HepG2 (cell line): ENCODE data around the gene RAD51AP1. TPM values are rescaled to one million over a fixed set of nuclear protein-coding genes. Genes with fewer than 3 reads are reported as not detected.
A peak's percentile ranks its signal among the peaks of the same experiment; 100 is the strongest.

Experiments
- ARHGAP35 ChIP-seq: sonication (generic); formaldehyde crosslinking; IDR thresholded peaks from 2 replicates; pipeline ENCODE4 v1.9.0; 2022; ENCODE audit warnings: mild to moderate bottlenecking, inconsistent platforms, moderate library complexity, missing genetic modification reagents, borderline replicate concordance
- FOXO4 ChIP-seq: sonication (generic); formaldehyde crosslinking; conservative IDR thresholded peaks from 2 replicates; pipeline ENCODE4 v1.8.1; 2023; ENCODE audit warnings: missing genetic modification reagents
- IRX3 ChIP-seq: sonication (generic); formaldehyde crosslinking; IDR thresholded peaks from 2 replicates; pipeline ENCODE4 v1.8.1; 2023; ENCODE audit warnings: mild to moderate bottlenecking, low read depth, missing genetic modification reagents, borderline replicate concordance
- KLF6 ChIP-seq: IDR thresholded peaks from 2 replicates; pipeline ENCODE4 v1.8.0; 2016; ENCODE audit warnings: missing biosample characterization, missing genetic modification reagents
- PATZ1 ChIP-seq: sonication (generic); formaldehyde crosslinking; IDR thresholded peaks from 2 replicates; pipeline ENCODE4 v1.4.0; 2020; ENCODE audit warnings: missing genetic modification reagents
- REPIN1 ChIP-seq: sonication (generic); formaldehyde crosslinking; IDR thresholded peaks from 2 replicates; pipeline ENCODE4 v1.8.0; 2022; ENCODE audit warnings: missing genetic modification reagents, low read depth, mild to moderate bottlenecking, borderline replicate concordance
- ZBTB7A ChIP-seq: sonication (generic); formaldehyde crosslinking; IDR thresholded peaks from 2 replicates; pipeline ENCODE4 v1.8.0; 2022; ENCODE audit warnings: mild to moderate bottlenecking, missing genetic modification reagents
- ZNF274 ChIP-seq: sonication (generic); formaldehyde crosslinking; IDR thresholded peaks from 2 replicates; pipeline ENCODE4 v1.5.1; 2020; ENCODE audit warnings: mild to moderate bottlenecking, missing genetic modification reagents
- ZNF343 ChIP-seq: sonication (generic); formaldehyde crosslinking; IDR thresholded peaks from 2 replicates; pipeline ENCODE4 v1.4.0; 2020; ENCODE audit warnings: mild to moderate bottlenecking, missing genetic modification reagents
- ZNF552 ChIP-seq: sonication (generic); formaldehyde crosslinking; IDR thresholded peaks from 2 replicates; pipeline ENCODE4 v1.9.0; 2022; ENCODE audit warnings: missing genetic modification reagents, mild to moderate bottlenecking, borderline replicate concordance
- ZNF687 ChIP-seq: sonication (generic); formaldehyde crosslinking; IDR thresholded peaks from 2 replicates; pipeline ENCODE4 v1.5.1; 2020; ENCODE audit warnings: mild to moderate bottlenecking, missing genetic modification reagents, moderate library complexity
- polyA plus RNA-seq, 8 experiments: library from polyadenylated mRNA; depleted of rRNA in 3 of 8; stranded (reverse) in 7 of 8; unstranded in 1 of 8; fragments of >200 nt; fragmentation: Illumina TruSeq in 4 of 8; extraction: Trizol in 4 of 8; gene quantifications; 2 replicates each; pipeline versions ENCODE4 v1.2.1 to v1.2.3, GENCODE V29; 2011 to 2016; ENCODE audit warnings: low read depth in 4 of 8, missing spikeins in 1 of 8, mixed read lengths in 1 of 8; ENCODE audit not compliant: insufficient read depth in 1 of 8
- total RNA-seq, 5 experiments: library from RNA; depleted of rRNA; stranded (reverse); fragments of >200 nt; fragmentation: Illumina TruSeq; extraction: Trizol; gene quantifications; 2 replicates each; pipeline ENCODE4 v1.2.3, GENCODE V29; 2016; ENCODE audit warnings: low read depth in 1 of 5
- TF ChIP-seq, protein P1 (sequence below): sonication (generic); formaldehyde crosslinking; IDR thresholded peaks from 2 replicates; pipeline ENCODE4 v1.8.0; 2022; ENCODE audit warnings: low read depth, missing genetic modification reagents
- TF ChIP-seq, protein P2 (sequence below): sonication (generic); formaldehyde crosslinking; IDR thresholded peaks from 2 replicates; pipeline ENCODE4 v1.8.1; 2022; ENCODE audit warnings: mild to moderate bottlenecking, missing genetic modification reagents
- TF ChIP-seq, protein P3 (sequence below): sonication (generic); formaldehyde crosslinking; IDR thresholded peaks from 2 replicates; pipeline ENCODE4 v1.4.0; 2020; ENCODE audit warnings: mild to moderate bottlenecking, missing genetic modification reagents

Gene RAD51AP1
- total and polyA plus RNA-seq, 2 of the 13 experiments (the other 11 are each of a cell fraction or from before 2014, with no cell fraction given): 16.6 to 49.3 TPM

GRCh38 chr12:4562034-4562657 lies 23.5 kb downstream of the RAD51AP1 start, which contains the start of gene DYRK4 (continued):
- TF ChIP-seq ZNF552 (CRISPR knock-in tag) (no peak), ZNF343 (CRISPR knock-in tag) (no peak), ZNF687 (CRISPR knock-in tag) (peak; percentile 97), FOXO4 (CRISPR knock-in tag) (0 out of 2 replicates have a peak, but pooled peaks have one; percentile 59), ZBTB7A (0 out of 2 replicates have a peak, but pooled peaks have one; percentile 27), KLF6 (CRISPR knock-in tag) (peak; percentile 32; the same call in 1 of the 2 replicates), ZNF274 (CRISPR knock-in tag) (peak; percentile 60; the same call in 1 of the 2 replicates), IRX3 (peak; percentile 46; the same call in 1 of the 2 replicates), PATZ1 (CRISPR knock-in tag) (0 out of 2 replicates have a peak, but pooled peaks have one; percentile 29), REPIN1 (CRISPR knock-in tag) (0 out of 2 replicates have a peak, but pooled peaks have one; percentile 70), ARHGAP35 (CRISPR knock-in tag) (peak; percentile 91; the same call in 1 of the 2 replicates)
- TF ChIP-seq, protein P1, sequence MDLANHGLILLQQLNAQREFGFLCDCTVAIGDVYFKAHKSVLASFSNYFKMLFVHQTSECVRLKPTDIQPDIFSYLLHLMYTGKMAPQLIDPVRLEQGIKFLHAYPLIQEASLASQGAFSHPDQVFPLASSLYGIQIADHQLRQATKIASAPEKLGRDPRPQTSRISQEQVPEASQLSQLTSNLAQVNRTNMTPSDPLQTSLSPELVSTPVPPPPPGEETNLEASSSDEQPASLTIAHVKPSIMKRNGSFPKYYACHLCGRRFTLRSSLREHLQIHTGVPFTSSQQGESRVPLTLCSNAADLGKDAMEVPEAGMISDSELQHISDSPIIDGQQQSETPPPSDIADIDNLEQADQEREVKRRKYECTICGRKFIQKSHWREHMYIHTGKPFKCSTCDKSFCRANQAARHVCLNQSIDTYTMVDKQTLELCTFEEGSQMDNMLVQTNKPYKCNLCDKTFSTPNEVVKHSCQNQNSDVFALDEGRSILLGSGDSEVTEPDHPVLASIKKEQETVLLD (CRISPR knock-in tag): 0 out of 2 replicates have a peak, but pooled peaks have one; percentile 26
- TF ChIP-seq, protein P2, sequence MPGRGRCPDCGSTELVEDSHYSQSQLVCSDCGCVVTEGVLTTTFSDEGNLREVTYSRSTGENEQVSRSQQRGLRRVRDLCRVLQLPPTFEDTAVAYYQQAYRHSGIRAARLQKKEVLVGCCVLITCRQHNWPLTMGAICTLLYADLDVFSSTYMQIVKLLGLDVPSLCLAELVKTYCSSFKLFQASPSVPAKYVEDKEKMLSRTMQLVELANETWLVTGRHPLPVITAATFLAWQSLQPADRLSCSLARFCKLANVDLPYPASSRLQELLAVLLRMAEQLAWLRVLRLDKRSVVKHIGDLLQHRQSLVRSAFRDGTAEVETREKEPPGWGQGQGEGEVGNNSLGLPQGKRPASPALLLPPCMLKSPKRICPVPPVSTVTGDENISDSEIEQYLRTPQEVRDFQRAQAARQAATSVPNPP (CRISPR knock-in tag): peak; percentile 60; the same call in 1 of the 2 replicates
- TF ChIP-seq, protein P3, sequence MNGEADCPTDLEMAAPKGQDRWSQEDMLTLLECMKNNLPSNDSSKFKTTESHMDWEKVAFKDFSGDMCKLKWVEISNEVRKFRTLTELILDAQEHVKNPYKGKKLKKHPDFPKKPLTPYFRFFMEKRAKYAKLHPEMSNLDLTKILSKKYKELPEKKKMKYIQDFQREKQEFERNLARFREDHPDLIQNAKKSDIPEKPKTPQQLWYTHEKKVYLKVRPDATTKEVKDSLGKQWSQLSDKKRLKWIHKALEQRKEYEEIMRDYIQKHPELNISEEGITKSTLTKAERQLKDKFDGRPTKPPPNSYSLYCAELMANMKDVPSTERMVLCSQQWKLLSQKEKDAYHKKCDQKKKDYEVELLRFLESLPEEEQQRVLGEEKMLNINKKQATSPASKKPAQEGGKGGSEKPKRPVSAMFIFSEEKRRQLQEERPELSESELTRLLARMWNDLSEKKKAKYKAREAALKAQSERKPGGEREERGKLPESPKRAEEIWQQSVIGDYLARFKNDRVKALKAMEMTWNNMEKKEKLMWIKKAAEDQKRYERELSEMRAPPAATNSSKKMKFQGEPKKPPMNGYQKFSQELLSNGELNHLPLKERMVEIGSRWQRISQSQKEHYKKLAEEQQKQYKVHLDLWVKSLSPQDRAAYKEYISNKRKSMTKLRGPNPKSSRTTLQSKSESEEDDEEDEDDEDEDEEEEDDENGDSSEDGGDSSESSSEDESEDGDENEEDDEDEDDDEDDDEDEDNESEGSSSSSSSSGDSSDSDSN: peak; percentile 66
